Neural cell (in vitro differentiated cells): ENCODE results near the gene PTCD1.

Source experiments
- EP300 ChIP-seq: fragments of 450-650 bp; conservative IDR thresholded peaks from 2 replicates; pipeline ENCODE4 v1.6.1; 2014; ENCODE audit warnings: antibody characterized with exemption, mild to moderate bottlenecking, moderate library complexity; ENCODE audit not compliant: poor library complexity, severe bottlenecking
- EZH2 ChIP-seq: fragments of 200-600, 300-800 bp; shearing (Covaris generic), sonication (generic); IDR thresholded peaks from 2 replicates; pipeline ENCODE4 v1.6.1; 2014; ENCODE audit warnings: antibody characterized with exemption, low read length, borderline replicate concordance, mild to moderate bottlenecking; ENCODE audit not compliant: insufficient read depth, poor library complexity, severe bottlenecking
- POLR2AphosphoS5 ChIP-seq: IDR thresholded peaks from 2 replicates; pipeline ENCODE4 v1.6.1; 2012
- RAD21 ChIP-seq: fragments of 450-650 bp; conservative IDR thresholded peaks from 2 replicates; pipeline ENCODE4 v1.6.1; 2014; ENCODE audit warnings: antibody characterized with exemption, mild to moderate bottlenecking, moderate library complexity
- REST ChIP-seq: IDR thresholded peaks from 2 replicates; pipeline ENCODE4 v1.6.1; 2012; ENCODE audit warnings: borderline replicate concordance
- SMC3 ChIP-seq: fragments of 450-650 bp; conservative IDR thresholded peaks from 2 replicates; pipeline ENCODE4 v1.6.1; 2014; ENCODE audit warnings: antibody characterized with exemption, mild to moderate bottlenecking, moderate library complexity; ENCODE audit not compliant: poor library complexity
- TF ChIP-seq, protein P1 (sequence below): fragments of 450-650 bp; IDR thresholded peaks from 2 replicates; pipeline ENCODE4 v1.5.1; 2014; ENCODE audit warnings: antibody characterized with exemption, mild to moderate bottlenecking, moderate library complexity; ENCODE audit not compliant: poor library complexity, severe bottlenecking

- no peak for TF ChIP-seq SMC3
- TF ChIP-seq, protein P1, sequence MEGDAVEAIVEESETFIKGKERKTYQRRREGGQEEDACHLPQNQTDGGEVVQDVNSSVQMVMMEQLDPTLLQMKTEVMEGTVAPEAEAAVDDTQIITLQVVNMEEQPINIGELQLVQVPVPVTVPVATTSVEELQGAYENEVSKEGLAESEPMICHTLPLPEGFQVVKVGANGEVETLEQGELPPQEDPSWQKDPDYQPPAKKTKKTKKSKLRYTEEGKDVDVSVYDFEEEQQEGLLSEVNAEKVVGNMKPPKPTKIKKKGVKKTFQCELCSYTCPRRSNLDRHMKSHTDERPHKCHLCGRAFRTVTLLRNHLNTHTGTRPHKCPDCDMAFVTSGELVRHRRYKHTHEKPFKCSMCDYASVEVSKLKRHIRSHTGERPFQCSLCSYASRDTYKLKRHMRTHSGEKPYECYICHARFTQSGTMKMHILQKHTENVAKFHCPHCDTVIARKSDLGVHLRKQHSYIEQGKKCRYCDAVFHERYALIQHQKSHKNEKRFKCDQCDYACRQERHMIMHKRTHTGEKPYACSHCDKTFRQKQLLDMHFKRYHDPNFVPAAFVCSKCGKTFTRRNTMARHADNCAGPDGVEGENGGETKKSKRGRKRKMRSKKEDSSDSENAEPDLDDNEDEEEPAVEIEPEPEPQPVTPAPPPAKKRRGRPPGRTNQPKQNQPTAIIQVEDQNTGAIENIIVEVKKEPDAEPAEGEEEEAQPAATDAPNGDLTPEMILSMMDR = no peak
- TF ChIP-seq POLR2AphosphoS5 = no peak
- TF ChIP-seq REST = no peak
- no peak for TF ChIP-seq EP300
- TF ChIP-seq EZH2 = no peak
- no peak for TF ChIP-seq RAD21
Observed at GRCh38 chr7:99446096-99446495, 7.5 kb upstream of the PTCD1 start.
